GM12874 (cell line): Measurements from ENCODE around the gene TAF8.
A peak's percentile ranks its signal among the peaks of the same experiment; 100 is the strongest.

Experiments
- TF ChIP-seq, protein P1 (sequence below): IDR thresholded peaks from 2 replicates; pipeline ENCODE4 v1.5.1; 2011; ENCODE audit warnings: low read depth, mild to moderate bottlenecking, control low read depth, low read length, moderate library complexity; ENCODE audit not compliant: insufficient read depth

The TAF8 gene

DNA sequence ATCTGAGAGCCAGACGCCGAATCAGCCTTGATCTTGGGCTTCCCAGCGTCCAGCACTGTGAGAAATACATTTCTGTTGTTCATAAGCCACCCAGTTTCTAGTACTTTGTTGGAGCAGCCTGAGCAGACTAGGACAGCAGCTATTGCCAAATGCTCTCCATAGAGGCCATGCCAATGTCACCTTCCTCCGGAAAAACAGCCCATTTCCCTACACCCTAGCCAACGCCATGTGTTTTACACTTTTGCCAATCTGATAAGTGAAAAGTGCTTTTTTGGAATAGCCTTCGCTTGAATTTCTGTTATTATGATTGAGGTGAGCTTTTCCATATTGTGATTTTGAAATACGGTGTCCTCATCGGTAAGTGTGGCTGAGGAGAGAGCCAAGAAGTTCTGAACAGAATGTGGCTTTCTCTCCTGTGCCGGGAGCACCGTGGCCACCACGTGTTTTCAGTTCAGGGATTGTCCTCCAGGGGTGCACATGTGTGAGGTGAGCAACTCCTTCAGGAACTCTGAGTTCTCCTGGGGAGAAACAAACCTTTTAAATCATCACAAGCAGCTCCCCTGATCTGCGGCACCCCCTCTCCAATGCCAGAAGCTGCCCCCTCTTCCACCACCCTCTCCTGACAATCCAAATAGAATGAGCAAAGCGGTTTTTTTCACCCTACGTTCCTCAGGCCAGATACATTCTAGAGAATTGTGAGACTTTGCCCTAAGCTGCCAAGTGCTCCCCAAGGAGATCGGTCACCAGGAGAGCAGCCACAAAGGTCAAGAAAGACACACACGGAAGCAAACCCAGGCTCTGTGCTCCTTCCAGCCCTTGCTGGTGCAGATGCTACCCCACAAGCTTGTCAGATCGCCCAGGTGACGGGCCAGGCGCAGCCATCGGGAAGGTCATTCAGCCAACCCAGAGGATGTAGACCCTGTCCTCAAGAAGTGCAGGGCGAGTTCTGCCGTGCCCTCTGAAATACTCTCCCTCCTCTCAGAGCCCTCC lies 36.0 kb downstream of the TAF8 start:
- TF ChIP-seq, protein P1, sequence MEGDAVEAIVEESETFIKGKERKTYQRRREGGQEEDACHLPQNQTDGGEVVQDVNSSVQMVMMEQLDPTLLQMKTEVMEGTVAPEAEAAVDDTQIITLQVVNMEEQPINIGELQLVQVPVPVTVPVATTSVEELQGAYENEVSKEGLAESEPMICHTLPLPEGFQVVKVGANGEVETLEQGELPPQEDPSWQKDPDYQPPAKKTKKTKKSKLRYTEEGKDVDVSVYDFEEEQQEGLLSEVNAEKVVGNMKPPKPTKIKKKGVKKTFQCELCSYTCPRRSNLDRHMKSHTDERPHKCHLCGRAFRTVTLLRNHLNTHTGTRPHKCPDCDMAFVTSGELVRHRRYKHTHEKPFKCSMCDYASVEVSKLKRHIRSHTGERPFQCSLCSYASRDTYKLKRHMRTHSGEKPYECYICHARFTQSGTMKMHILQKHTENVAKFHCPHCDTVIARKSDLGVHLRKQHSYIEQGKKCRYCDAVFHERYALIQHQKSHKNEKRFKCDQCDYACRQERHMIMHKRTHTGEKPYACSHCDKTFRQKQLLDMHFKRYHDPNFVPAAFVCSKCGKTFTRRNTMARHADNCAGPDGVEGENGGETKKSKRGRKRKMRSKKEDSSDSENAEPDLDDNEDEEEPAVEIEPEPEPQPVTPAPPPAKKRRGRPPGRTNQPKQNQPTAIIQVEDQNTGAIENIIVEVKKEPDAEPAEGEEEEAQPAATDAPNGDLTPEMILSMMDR = 0 out of 2 replicates have a peak, but pooled peaks have one; percentile 6

- TF ChIP-seq, protein P1 = no peak
Measured at GRCh38 chr6:42088101-42088591, 37.8 kb downstream of the TAF8 start.

DNA sequence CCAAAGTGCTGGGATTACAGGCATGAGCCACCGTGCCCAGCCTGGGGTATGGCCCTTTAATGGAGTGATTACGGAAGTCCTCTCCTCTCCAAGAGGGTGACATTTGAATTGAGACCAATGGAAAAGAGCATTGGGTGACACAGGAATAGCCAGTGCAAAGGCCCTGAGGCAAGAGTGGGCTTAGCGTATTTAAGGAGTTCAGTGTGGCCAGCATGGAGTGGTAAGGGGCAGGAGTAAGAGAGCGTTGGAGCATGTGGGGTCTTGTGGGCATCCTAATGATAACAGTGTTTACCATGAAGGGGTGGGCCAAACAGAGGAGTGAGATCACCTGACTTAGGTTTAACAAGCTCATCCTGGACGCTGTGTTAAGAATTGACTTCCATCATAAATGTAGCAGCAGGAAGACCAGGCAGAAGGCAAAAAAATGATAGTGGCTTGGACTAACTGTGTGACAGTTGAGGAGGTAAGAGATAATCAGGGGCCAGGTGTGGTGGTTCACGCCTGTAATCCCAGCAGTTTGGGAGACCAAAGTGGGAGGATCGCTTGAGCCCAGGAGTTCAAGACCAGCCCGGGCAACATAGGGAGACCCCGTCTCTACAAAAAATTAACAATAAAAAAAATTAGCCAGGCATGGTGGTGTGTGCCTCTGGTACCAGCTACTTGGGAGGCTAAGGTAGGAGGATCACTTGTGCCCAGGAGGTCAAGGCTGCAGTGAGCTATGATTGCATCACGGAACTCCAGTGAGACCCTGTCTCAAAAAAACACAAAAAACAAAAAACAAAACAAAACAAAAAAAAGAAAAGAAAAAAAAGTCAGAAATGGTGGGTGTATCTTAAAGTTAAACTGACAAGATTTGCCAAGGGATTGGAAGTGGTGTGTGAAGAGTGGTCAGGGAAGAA lies 40.7 kb downstream of the TAF8 start:
- TF ChIP-seq, protein P1 = no peak

GRCh38 chr6:42091718-42092023 lies 41.3 kb downstream of the TAF8 start:
- TF ChIP-seq, protein P1 = no peak

- TF ChIP-seq, protein P1 = no peak
Measured at GRCh38 chr6:42093582-42094329, 43.4 kb downstream of the TAF8 start.

DNA sequence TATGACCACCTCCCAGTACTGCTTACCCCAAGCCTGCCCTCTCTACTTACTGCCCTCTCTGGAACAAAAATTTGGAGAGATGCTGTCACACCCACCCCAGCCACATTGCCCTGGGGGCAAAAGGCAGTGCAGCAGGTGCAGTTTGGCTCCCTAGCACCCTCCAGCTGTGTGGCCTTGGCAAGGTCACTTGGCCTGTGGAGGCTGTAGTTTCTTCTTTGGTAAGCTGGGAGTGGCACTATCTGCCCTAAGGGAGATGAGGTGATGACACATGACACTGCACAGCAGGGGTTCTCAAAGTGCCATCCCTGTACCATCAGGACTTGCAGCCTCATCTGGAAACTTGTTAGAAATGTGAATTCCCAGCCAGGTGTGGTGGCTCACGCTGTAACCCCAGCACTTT lies 44.8 kb downstream of the TAF8 start:
- TF ChIP-seq, protein P1 = no peak
